Heart left ventricle (tissue), 16 donors: Measurements from ENCODE around the gene CUTA. TPM values are rescaled to one million over a fixed set of nuclear protein-coding genes. Genes with fewer than 3 reads are reported as not detected.

ENCODE experiments used
- ATAC-seq, 4 donors: fragments of 200-7000 bp; cut with Tn5 transposase; one replicate each; pipeline ENCODE4 v1.9.1; 2020 to 2022; ENCODE audit warnings: moderate library complexity in 4 of 4, mild to moderate bottlenecking in 3 of 4, moderate number of reproducible peaks in 1 of 4
- DNase-seq, 5 donors: peaks; one replicate each; pipeline ENCODE4 v3.0.0-alpha.2; 2020
- H3K27ac ChIP-seq, 12 donors: fragments of 200-600 bp; sonication (generic) in 4 of 12; one replicate each; pipeline versions ENCODE4 v1.5.0 to v1.8.0; 2016 to 2022; ENCODE audit warnings: mild to moderate bottlenecking in 2 of 12
- H3K27me3 ChIP-seq, 9 donors: fragments of 200-600 bp; sonication (generic) in 2 of 9; one replicate each; pipeline versions ENCODE4 v1.5.1 to v1.8.0; 2016 to 2022; ENCODE audit warnings: mild to moderate bottlenecking in 3 of 9
- H3K36me3 ChIP-seq, 9 donors: fragments of 200-600 bp; sonication (generic) in 2 of 9; one replicate each; pipeline versions ENCODE4 v1.5.0 to v1.8.0; 2018 to 2022; ENCODE audit warnings: mild to moderate bottlenecking in 2 of 9
- H3K4me1 ChIP-seq, 12 donors: fragments of 200-600 bp; sonication (generic) in 4 of 12; one replicate each; pipeline versions ENCODE4 v1.5.0 to v1.8.0; 2016 to 2022; ENCODE audit warnings: mild to moderate bottlenecking in 3 of 12
- H3K4me3 ChIP-seq, 12 donors: fragments of 200-600 bp; sonication (generic) in 4 of 12; one replicate each; pipeline versions ENCODE4 v1.5.0 to v1.8.0; 2017 to 2022; ENCODE audit warnings: mild to moderate bottlenecking in 9 of 12, moderate library complexity in 4 of 12
- H3K9me3 ChIP-seq, 12 donors: fragments of 200-600 bp; sonication (generic) in 4 of 12; one replicate each; pipeline versions ENCODE4 v1.5.0 to v1.8.0; 2016 to 2022; ENCODE audit warnings: mild to moderate bottlenecking in 1 of 12
- CTCF ChIP-seq, 12 donors: fragments of 200-600 bp; sonication (generic) in 4 of 12; IDR thresholded peaks; one replicate each; pipeline versions ENCODE4 v1.5.0 to v1.8.0; 2018 to 2022; ENCODE audit warnings: antibody characterized with exemption in 12 of 12, mild to moderate bottlenecking in 5 of 12
- POLR2A ChIP-seq, 2 donors: fragments of 450-650 bp; IDR thresholded peaks; one replicate each; pipeline ENCODE4 v1.6.1; 2017; ENCODE audit warnings: antibody characterized with exemption in 2 of 2, mild to moderate bottlenecking in 2 of 2, moderate library complexity in 2 of 2
- WGBS, 4 donors: extraction: QIAGEN DNeasy Blood & Tissue Kit in 2 of 4; methylation state at CpG; one replicate each; pipeline versions ENCODE4 v1.1.5 to v1.1.7; 2013 to 2018; 5-methylcytosine and 5-hydroxymethylcytosine counted together
- intact Hi-C, 10 donors: fragments of 100-400 bp; cut with DNase I; formaldehyde crosslinking; loops; one replicate each; pipeline versions ENCODE4 v1.11.1 to v1.14.2; 2022
- polyA plus RNA-seq, 2 donors: library from polyadenylated mRNA; stranded (reverse); fragments of 200-250 nt; gene quantifications; one replicate each; pipeline ENCODE4 v1.2.3, GENCODE V29; 2013
- total RNA-seq, 9 donors: library from RNA; depleted of rRNA in 2 of 9; stranded (reverse); fragments of >200 nt in 2 of 9; fragmentation: NEBNext Ultra II Directional in 3 of 9; extraction: Animal tissue kit (Norgen Biotek cat#: 25700) in 3 of 9; gene quantifications; one replicate each; pipeline versions ENCODE4 v1.1.0 to v1.2.4, GENCODE V29; 2016 to 2023
- donor health status: ischemic (EF 13 %, LVEDD 7.1; RV severe dilation, severe dysfunction).
- donor health status: healthy with polysubstance abuse.
- donor health status: DM: no; HTN: yes; CAD: no.
- donor health status: DM: no; HTN: no; CAD: no.
- donor health status: ischemic (EF 25% LVEDD 6.9; RV normal size, moderate dysfunction).
- donor health status: ischemic (EF 25% LVEDD 5.7; RV mildly dilated, moderate dysfunction).
- donor health status: healthy.
- donor health status: DM: yes; HTN: yes; CAD: no.
- donor health status: ischemic (EF 35%, LVEDD 5.7; RV mildly dilated, moderate dysfunction).
- donor health status: nonischemic (EF 11% LVEDD 7.7; RV severe dilation, severe dysfunction).
- donor health status: DM: yes; HTN: yes; CAD: no.
- donor health status: PGD.
- donor health status: ischemic (EF 29% LVEDD 5.4; RV normal size, mild dysfunction).
- donor health status: nonischemic (EF 23%, LVEDD 6.1; RV moderate dilation, normal function).

Gene CUTA
- total and polyA plus RNA-seq, 11 donors: 99.3 to 142 (median 128) TPM

- Histone ChIP-seq H3K27me3 (no peaks in the 10 kb centered on the region), H3K9me3 (no peaks in the 10 kb centered on the region), H3K36me3 (peaks cover 0 to 80% (median 49%) of the 10 kb centered on the region in 9 donors), H3K27ac (no peak overlapping the region), H3K4me1 (peaks cover 0 to 25% (median 0%) of the 10 kb centered on the region in 12 donors), H3K4me3 (no peak overlapping the region)
- ATAC-seq (no peak), DNase-seq (no peak)
- 89 to 95% (median 91%) methylated on average over 7 to 17 of the region's 17 CpGs for WGBS, 4 donors
- intact Hi-C loops: no loop called here
- TF ChIP-seq POLR2A (IDR thresholded peaks at IDR 0.05): no peak
- no peak for TF ChIP-seq CTCF (IDR thresholded peaks at IDR 0.05)
Measured at GRCh38 chr6:33443025-33443424, 25.1 kb upstream of the CUTA start.

GRCh38 chr6:33442283-33442682 is 24.4 kb upstream of the CUTA start:
- Histone ChIP-seq H3K4me1 (peaks cover 0 to 25% (median 0%) of the 10 kb centered on the region in 12 donors), H3K9me3 (no peaks in the 10 kb centered on the region), H3K4me3 (no peak overlapping the region), H3K27me3 (no peaks in the 10 kb centered on the region), H3K36me3 (peaks cover 0 to 81% (median 53%) of the 10 kb centered on the region in 9 donors), H3K27ac (no peak overlapping the region)
- TF ChIP-seq POLR2A (IDR thresholded peaks at IDR 0.05) (no peak), CTCF (IDR thresholded peaks at IDR 0.05) (no peak)
- intact Hi-C loops: no loop called here
- ATAC-seq: no peak
- no peak for DNase-seq
- WGBS, 4 donors: 89 to 94% (median 91%) methylated on average over 8 of the region's 8 CpGs

- Histone ChIP-seq H3K27me3 (no peaks in the 10 kb centered on the region), H3K9me3 (no peaks in the 10 kb centered on the region), H3K4me1 (peaks cover 0 to 25% (median 0%) of the 10 kb centered on the region in 12 donors), H3K4me3 (no peak overlapping the region), H3K27ac (no peak overlapping the region), H3K36me3 (peaks cover 0 to 83% (median 57%) of the 10 kb centered on the region in 9 donors)
- no peak for DNase-seq
- no peak for ATAC-seq
- no peak for TF ChIP-seq POLR2A (IDR thresholded peaks at IDR 0.05)
- TF ChIP-seq CTCF (IDR thresholded peaks at IDR 0.05): no peak
- 94 to 96% (median 95%) methylated on average over 4 to 9 of the region's 9 CpGs for WGBS, 4 donors
- intact Hi-C loops: no loop called here
Measured at GRCh38 chr6:33441457-33441856, 23.6 kb upstream of the CUTA start.

GRCh38 chr6:33440649-33441309 is 22.9 kb upstream of the CUTA start:
- WGBS, 4 donors: 76 to 82% (median 79%) methylated on average over 19 of the region's 19 CpGs
- Histone ChIP-seq H3K4me1 (peaks cover 0 to 20% (median 0%) of the 10 kb centered on the region in 12 donors), H3K27ac (no peak overlapping the region), H3K36me3 (peaks cover 0 to 83% (median 64%) of the 10 kb centered on the region in 9 donors), H3K9me3 (no peaks in the 10 kb centered on the region), H3K4me3 (no peak overlapping the region), H3K27me3 (no peaks in the 10 kb centered on the region)
- ATAC-seq: no peak
- intact Hi-C loops: no loop called here
- no peak for TF ChIP-seq CTCF (IDR thresholded peaks at IDR 0.05)
- no peak for TF ChIP-seq POLR2A (IDR thresholded peaks at IDR 0.05)
- DNase-seq: no peak
